HFFc6 (cell line): ENCODE measurements around the gene ODAD2. TPM values are rescaled to one million over a fixed set of nuclear protein-coding genes. Genes with fewer than 3 reads are reported as not detected.

Experiments
- DNase-seq: peaks from one replicate; pipeline ENCODE4 v3.0.0-alpha.2; 2018
- H3K27ac Mint-ChIP-seq: 2 replicates; pipeline ENCODE4 v1.8.0; 2020; ENCODE audit warnings: mild to moderate bottlenecking, mixed read lengths
- H3K27me3 Mint-ChIP-seq: 2 replicates; pipeline ENCODE4 v1.8.0; 2021; ENCODE audit warnings: mild to moderate bottlenecking, moderate library complexity, mixed read lengths; ENCODE audit not compliant: insufficient read depth
- H3K36me3 Mint-ChIP-seq: 2 replicates; pipeline ENCODE4 v1.8.0; 2021; ENCODE audit warnings: low read depth, mixed read lengths
- H3K4me1 Mint-ChIP-seq: 2 replicates; pipeline ENCODE4 v1.8.0; 2020; ENCODE audit warnings: low read depth, mixed read lengths
- H3K4me3 Mint-ChIP-seq: 2 replicates; pipeline ENCODE4 v1.8.0; 2020; ENCODE audit warnings: mild to moderate bottlenecking, moderate library complexity, mixed read lengths
- H3K9me3 Mint-ChIP-seq: 2 replicates; pipeline ENCODE4 v1.8.0; 2020; ENCODE audit warnings: mild to moderate bottlenecking, mixed read lengths
- CTCF ChIP-seq: fragments of 200-600 bp; sonication (generic); IDR thresholded peaks from 2 replicates; pipeline ENCODE4 v1.5.0; 2021; ENCODE audit warnings: antibody characterized with exemption, mild to moderate bottlenecking
- total RNA-seq, 6 experiments: library from RNA; stranded (reverse); fragmentation: NEBNext Ultra II Directional; extraction: Animal tissue kit (Norgen Biotek cat#: 25700); gene quantifications; 2 replicates in 1 of 6; 3 replicates in 5 of 6; pipeline ENCODE4 v1.2.3, GENCODE V29; 2021

ODAD2 gene
- total RNA-seq, 6 experiments from 2014 or later, result 10.3 to 17.5 (median 12.4) TPM

- Mint-ChIP-seq H3K27ac (peak overlapping the region; percentile 14; the same call in 1 of the 2 replicates), H3K27me3 (no peaks in the 10 kb centered on the region; the same call in 1 of the 2 replicates), H3K9me3 (no peaks in the 10 kb centered on the region), H3K36me3 (no peaks in the 10 kb centered on the region), H3K4me3 (no peak overlapping the region), H3K4me1 (peaks cover 39% of the 10 kb centered on the region)
- TF ChIP-seq CTCF, result no peak
- DNase-seq, result peak; percentile 78
Measured at GRCh38 chr10:27822301-27822700, 176.6 kb downstream of the ODAD2 start.

GRCh38 chr10:27820637-27821036 lies 178.2 kb downstream of the ODAD2 start:
- no peak for TF ChIP-seq CTCF
- H3K4me1 Mint-ChIP-seq, result peaks cover 40% of the 10 kb centered on the region
- H3K9me3 Mint-ChIP-seq, result no peaks in the 10 kb centered on the region
- H3K4me3 Mint-ChIP-seq, result no peak overlapping the region
- no peak overlapping the region; the same call in 1 of the 2 replicates for H3K27ac Mint-ChIP-seq
- H3K36me3 Mint-ChIP-seq, result no peaks in the 10 kb centered on the region
- H3K27me3 Mint-ChIP-seq, result no peaks in the 10 kb centered on the region; the same call in 1 of the 2 replicates
- DNase-seq, result no peak

GRCh38 chr10:27819781-27820531 lies 178.9 kb downstream of the ODAD2 start:
- Mint-ChIP-seq H3K27me3 (no peaks in the 10 kb centered on the region; the same call in 1 of the 2 replicates), H3K27ac (peak overlapping the region; percentile 16; the same call in 1 of the 2 replicates), H3K4me3 (no peak overlapping the region), H3K9me3 (no peaks in the 10 kb centered on the region), H3K36me3 (no peaks in the 10 kb centered on the region), H3K4me1 (peaks cover 40% of the 10 kb centered on the region)
- DNase-seq, result peak; percentile 76
- no peak for TF ChIP-seq CTCF

- TF ChIP-seq CTCF, result no peak
Measured at GRCh38 chr10:27816320-27816719, 182.6 kb downstream of the ODAD2 start.

GRCh38 chr10:27815846-27816245 lies 183.0 kb downstream of the ODAD2 start:
- H3K27ac Mint-ChIP-seq, result no peak overlapping the region

More at GRCh38 chr10:27816320-27816719, 182.6 kb downstream of the ODAD2 start:
- DNase-seq, result no peak
- Mint-ChIP-seq H3K9me3 (no peaks in the 10 kb centered on the region), H3K27me3 (no peaks in the 10 kb centered on the region; the same call in 1 of the 2 replicates), H3K4me1 (peaks cover 24% of the 10 kb centered on the region), H3K36me3 (no peaks in the 10 kb centered on the region; the same call in 1 of the 2 replicates), H3K27ac (no peak overlapping the region), H3K4me3 (no peak overlapping the region)

More at GRCh38 chr10:27815846-27816245, 183.0 kb downstream of the ODAD2 start:
- Mint-ChIP-seq H3K4me3 (no peak overlapping the region), H3K4me1 (peaks cover 24% of the 10 kb centered on the region), H3K36me3 (peaks cover 2% of the 10 kb centered on the region), H3K27me3 (no peaks in the 10 kb centered on the region; the same call in 1 of the 2 replicates), H3K9me3 (no peaks in the 10 kb centered on the region)
- no peak for DNase-seq
- TF ChIP-seq CTCF, result no peak
